ENCODE results near the gene PLXNA2.

The PLXNA2 gene

GRCh38 chr1:208183977-208184911 is 59.9 kb downstream of the PLXNA2 start:
- in situ Hi-C loops (cut with MboI; ENCODE audit: low sequenced_read_pairs) = no loop called here

- in situ Hi-C loops (cut with MboI; ENCODE audit: low sequenced_read_pairs) = no loop called here
These were observed 61.1 kb downstream of the PLXNA2 start for GRCh38 chr1:208182880-208183645.

- in situ Hi-C loops (cut with MboI; ENCODE audit: low sequenced_read_pairs) = no loop called here
These were observed 62.8 kb downstream of the PLXNA2 start for GRCh38 chr1:208181364-208181763.

GRCh38 chr1:208180421-208180820 is 63.8 kb downstream of the PLXNA2 start:
- in situ Hi-C loops (cut with MboI; ENCODE audit: low sequenced_read_pairs) = no loop called here

GRCh38 chr1:208179961-208180409 is 64.2 kb downstream of the PLXNA2 start:
- in situ Hi-C loops (cut with MboI; ENCODE audit: low sequenced_read_pairs) = no loop called here

- in situ Hi-C loops (cut with MboI; ENCODE audit: low sequenced_read_pairs) = no loop called here
These were observed 64.8 kb downstream of the PLXNA2 start for GRCh38 chr1:208179263-208179816.

- in situ Hi-C loops (cut with MboI; ENCODE audit: low sequenced_read_pairs) = no loop called here
These were observed 66.1 kb downstream of the PLXNA2 start for GRCh38 chr1:208178091-208178529.

GRCh38 chr1:208177656-208178055 is 66.5 kb downstream of the PLXNA2 start:
- in situ Hi-C loops (cut with MboI; ENCODE audit: low sequenced_read_pairs) = no loop called here

GRCh38 chr1:208176649-208177048 is 67.5 kb downstream of the PLXNA2 start:
- in situ Hi-C loops (cut with MboI; ENCODE audit: low sequenced_read_pairs) = no loop called here

GRCh38 chr1:208175508-208175895 is 68.7 kb downstream of the PLXNA2 start:
- in situ Hi-C loops (cut with MboI; ENCODE audit: low sequenced_read_pairs) = no loop called here

- in situ Hi-C loops (cut with MboI; ENCODE audit: low sequenced_read_pairs) = no loop called here
These were observed 69.3 kb downstream of the PLXNA2 start for GRCh38 chr1:208174731-208175507.

- in situ Hi-C loops (cut with MboI; ENCODE audit: low sequenced_read_pairs) = no loop called here
These were observed 70.0 kb downstream of the PLXNA2 start for GRCh38 chr1:208174200-208174599.

- in situ Hi-C loops (cut with MboI; ENCODE audit: low sequenced_read_pairs) = no loop called here
These were observed 70.4 kb downstream of the PLXNA2 start for GRCh38 chr1:208173749-208174148.

GRCh38 chr1:208172423-208173145 is 71.6 kb downstream of the PLXNA2 start:
- in situ Hi-C loops (cut with MboI; ENCODE audit: low sequenced_read_pairs) = no loop called here

GRCh38 chr1:208171616-208172422 is 72.4 kb downstream of the PLXNA2 start:
- in situ Hi-C loops (cut with MboI; ENCODE audit: low sequenced_read_pairs) = no loop called here

- in situ Hi-C loops (cut with MboI; ENCODE audit: low sequenced_read_pairs) = no loop called here
These were observed 73.9 kb downstream of the PLXNA2 start for GRCh38 chr1:208170252-208170651.

- in situ Hi-C loops (cut with MboI; ENCODE audit: low sequenced_read_pairs) = no loop called here
These were observed 74.9 kb downstream of the PLXNA2 start for GRCh38 chr1:208169081-208169879.

- in situ Hi-C loops (cut with MboI; ENCODE audit: low sequenced_read_pairs) = no loop called here
These were observed 76.8 kb downstream of the PLXNA2 start for GRCh38 chr1:208167261-208167869.
